ENCODE measurements around the gene C20orf204.

DNA sequence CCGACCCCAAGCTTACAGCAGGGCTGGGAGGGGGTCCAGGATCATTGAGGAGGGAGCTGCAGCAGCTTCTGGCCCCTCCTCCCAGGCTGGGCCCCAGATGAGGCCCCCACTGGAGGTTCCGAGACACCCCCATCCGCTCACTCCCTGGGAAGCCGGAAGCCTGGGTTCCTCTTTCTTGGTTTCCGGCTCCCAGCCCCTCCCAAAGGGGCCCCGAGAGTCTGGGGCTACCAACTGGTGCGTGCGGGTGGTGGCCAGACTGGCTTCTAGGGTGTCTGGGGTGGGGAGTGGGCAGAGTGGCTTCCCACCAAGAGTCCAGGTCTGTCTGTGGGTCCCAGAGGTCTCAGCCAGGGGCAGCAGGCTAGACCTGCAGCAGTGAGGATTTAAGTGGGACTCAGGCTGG lies 41.1 kb downstream of the C20orf204 start:
- no peak for TF ChIP-seq POLR2A (IDR thresholded peaks at IDR 0.05)
- TF ChIP-seq, protein P1, sequence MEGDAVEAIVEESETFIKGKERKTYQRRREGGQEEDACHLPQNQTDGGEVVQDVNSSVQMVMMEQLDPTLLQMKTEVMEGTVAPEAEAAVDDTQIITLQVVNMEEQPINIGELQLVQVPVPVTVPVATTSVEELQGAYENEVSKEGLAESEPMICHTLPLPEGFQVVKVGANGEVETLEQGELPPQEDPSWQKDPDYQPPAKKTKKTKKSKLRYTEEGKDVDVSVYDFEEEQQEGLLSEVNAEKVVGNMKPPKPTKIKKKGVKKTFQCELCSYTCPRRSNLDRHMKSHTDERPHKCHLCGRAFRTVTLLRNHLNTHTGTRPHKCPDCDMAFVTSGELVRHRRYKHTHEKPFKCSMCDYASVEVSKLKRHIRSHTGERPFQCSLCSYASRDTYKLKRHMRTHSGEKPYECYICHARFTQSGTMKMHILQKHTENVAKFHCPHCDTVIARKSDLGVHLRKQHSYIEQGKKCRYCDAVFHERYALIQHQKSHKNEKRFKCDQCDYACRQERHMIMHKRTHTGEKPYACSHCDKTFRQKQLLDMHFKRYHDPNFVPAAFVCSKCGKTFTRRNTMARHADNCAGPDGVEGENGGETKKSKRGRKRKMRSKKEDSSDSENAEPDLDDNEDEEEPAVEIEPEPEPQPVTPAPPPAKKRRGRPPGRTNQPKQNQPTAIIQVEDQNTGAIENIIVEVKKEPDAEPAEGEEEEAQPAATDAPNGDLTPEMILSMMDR (IDR thresholded peaks at IDR 0.05), result no peak

Data from testis (tissue), 2 donors.